Heart right ventricle (tissue), 16 donors: ENCODE measurements around the gene KRT32. TPM values are rescaled to one million over a fixed set of nuclear protein-coding genes. Genes with fewer than 3 reads are reported as not detected.

Source experiments
- ATAC-seq, 8 donors: fragments of 200-7000 bp; cut with Tn5 transposase; one replicate each; pipeline ENCODE4 v1.9.1; 2020; ENCODE audit warnings: mild to moderate bottlenecking in 8 of 8, moderate library complexity in 8 of 8, moderate number of reproducible peaks in 1 of 8
- DNase-seq, 2 donors: peaks; one replicate each; pipeline ENCODE4 v3.0.0-alpha.2; 2020
- H3K27ac ChIP-seq, 10 donors: fragments of 200-600 bp; sonication (generic) in 2 of 10; one replicate each; pipeline versions ENCODE4 v1.5.0 to v1.8.0; 2020 to 2022; ENCODE audit warnings: mild to moderate bottlenecking in 3 of 10
- H3K27me3 ChIP-seq, 7 donors: fragments of 200-600 bp; one replicate each; pipeline ENCODE4 v1.8.0; 2021 to 2022; ENCODE audit warnings: mild to moderate bottlenecking in 2 of 7
- H3K36me3 ChIP-seq, 9 donors: fragments of 200-600 bp; sonication (generic) in 1 of 9; one replicate each; pipeline versions ENCODE4 v1.5.0 to v1.8.0; 2020 to 2022; ENCODE audit warnings: mild to moderate bottlenecking in 2 of 9
- H3K4me1 ChIP-seq, 9 donors: fragments of 200-600 bp; sonication (generic) in 1 of 9; one replicate each; pipeline versions ENCODE4 v1.5.0 to v1.8.0; 2020 to 2022; ENCODE audit warnings: mild to moderate bottlenecking in 4 of 9
- H3K4me3 ChIP-seq, 10 donors: fragments of 200-600 bp; sonication (generic) in 2 of 10; one replicate each; pipeline versions ENCODE4 v1.5.0 to v1.8.0; 2020 to 2022; ENCODE audit warnings: mild to moderate bottlenecking in 7 of 10, moderate library complexity in 2 of 10
- H3K9me3 ChIP-seq, 11 donors: fragments of 200-600 bp in 10 of 11; sonication (generic) in 2 of 11; one replicate each; pipeline versions ENCODE4 v1.5.0 to v1.8.0; 2013 to 2022; ENCODE audit warnings: mild to moderate bottlenecking in 2 of 11, control low read depth in 1 of 11, moderate library complexity in 1 of 11
- CTCF ChIP-seq, 9 donors: fragments of 200-600 bp; sonication (generic) in 2 of 9; IDR thresholded peaks; one replicate each; pipeline versions ENCODE4 v1.5.0 to v1.8.0; 2021 to 2022; ENCODE audit warnings: antibody characterized with exemption in 9 of 9, mild to moderate bottlenecking in 5 of 9, moderate library complexity in 1 of 9
- WGBS, 2 donors: extraction: QIAGEN DNeasy Blood & Tissue Kit; methylation state at CpG; one replicate each; pipeline ENCODE4 v1.1.7; 2013; ENCODE audit warnings: inconsistent platforms in 1 of 2; 5-methylcytosine and 5-hydroxymethylcytosine counted together
- intact Hi-C, 10 donors: fragments of 100-400 bp; cut with DNase I; formaldehyde crosslinking; loops; one replicate each; pipeline versions ENCODE4 v1.11.1 to v1.14.2; 2022
- polyA plus RNA-seq, 2 donors: library from polyadenylated mRNA; stranded (reverse); fragments of 200-250 nt; gene quantifications; one replicate each; pipeline ENCODE4 v1.2.3, GENCODE V29; 2013
- total RNA-seq, 10 donors: library from RNA; stranded (reverse); fragmentation: NEBNext Ultra II Directional in 3 of 10; extraction: Animal tissue kit (Norgen Biotek cat#: 25700) in 3 of 10; gene quantifications; one replicate each; pipeline versions ENCODE4 v1.2.1 to v1.2.4, GENCODE V29; 2021 to 2023
- donor health status: Arrhythmogenic right ventricular cardiomyopathy.
- donor health status: ischemic (EF 13 %, LVEDD 7.1; RV severe dilation, severe dysfunction).
- donor health status: healthy with polysubstance abuse.
- donor health status: DM: no; HTN: yes; CAD: no.
- donor health status: DM: no; HTN: no; CAD: no.
- donor health status: ischemic (EF 25% LVEDD 6.9; RV normal size, moderate dysfunction).
- donor health status: ischemic (EF 25% LVEDD 5.7; RV mildly dilated, moderate dysfunction).
- donor health status: healthy.
- donor health status: DM: yes; HTN: yes; CAD: no.
- donor health status: Ischemic cardiomyopathy.
- donor health status: ischemic (EF 35%, LVEDD 5.7; RV mildly dilated, moderate dysfunction).
- donor health status: nonischemic (EF 11% LVEDD 7.7; RV severe dilation, severe dysfunction).
- donor health status: DM: yes; HTN: yes; CAD: no.
- donor health status: PGD.
- donor health status: ischemic (EF 29% LVEDD 5.4; RV normal size, mild dysfunction).
- donor health status: nonischemic (EF 23%, LVEDD 6.1; RV moderate dilation, normal function).

The KRT32 gene
- total and polyA plus RNA-seq, 12 donors: 0.14 to 0.22 (median 0.21) TPM; not detected in 9

- 62 to 67% methylated on average over 5 of the region's 5 CpGs for WGBS, 2 donors
These were observed 27.8 kb downstream of the KRT32 start for GRCh38 chr17:41439375-41439774.

GRCh38 chr17:41437769-41438168 is 29.4 kb downstream of the KRT32 start:
- Histone ChIP-seq H3K4me1 (peaks cover 0 to 16% (median 0%) of the 10 kb centered on the region in 9 donors), H3K27me3 (peaks cover 0 to 41% (median 21%) of the 10 kb centered on the region in 7 donors), H3K9me3 (no peaks in the 10 kb centered on the region), H3K4me3 (no peak overlapping the region), H3K36me3 (no peaks in the 10 kb centered on the region), H3K27ac (no peak overlapping the region)
- intact Hi-C loops: no loop called here
- 76 to 84% methylated on average over 9 of the region's 9 CpGs for WGBS, 2 donors
- no peak for TF ChIP-seq CTCF (IDR thresholded peaks at IDR 0.05)
- ATAC-seq: no peak
- DNase-seq: no peak

More at GRCh38 chr17:41439375-41439774, 27.8 kb downstream of the KRT32 start:
- H3K27me3 ChIP-seq: peaks cover 0 to 53% (median 24%) of the 10 kb centered on the region in 7 donors
- H3K27ac ChIP-seq: no peak overlapping the region
- peaks cover 0 to 2% (median 0%) of the 10 kb centered on the region in 11 donors for H3K9me3 ChIP-seq
- TF ChIP-seq CTCF (IDR thresholded peaks at IDR 0.05): no peak
- H3K4me3 ChIP-seq: no peak overlapping the region
- no peaks in the 10 kb centered on the region for H3K36me3 ChIP-seq
- peaks cover 0 to 8% (median 0%) of the 10 kb centered on the region in 9 donors for H3K4me1 ChIP-seq
- no peak for ATAC-seq
- intact Hi-C loops: no loop called here
- DNase-seq: no peak

GRCh38 chr17:41437254-41437653 is 29.9 kb downstream of the KRT32 start:
- DNase-seq (no peak), ATAC-seq (no peak)
- peaks cover 0 to 16% (median 0%) of the 10 kb centered on the region in 9 donors for H3K4me1 ChIP-seq
- H3K9me3 ChIP-seq: no peaks in the 10 kb centered on the region
- no peak for TF ChIP-seq CTCF (IDR thresholded peaks at IDR 0.05)
- no peaks in the 10 kb centered on the region for H3K36me3 ChIP-seq
- WGBS, 2 donors: 78 to 82% methylated on average over 7 of the region's 7 CpGs
- H3K27ac ChIP-seq: no peak overlapping the region
- intact Hi-C loops: no loop called here
- H3K4me3 ChIP-seq: no peak overlapping the region
- H3K27me3 ChIP-seq: peaks cover 0 to 37% (median 16%) of the 10 kb centered on the region in 7 donors

- no peak for DNase-seq
- no peaks in the 10 kb centered on the region for H3K9me3 ChIP-seq
- no peaks in the 10 kb centered on the region for H3K36me3 ChIP-seq
- intact Hi-C loops: no loop called here
- no peak for TF ChIP-seq CTCF (IDR thresholded peaks at IDR 0.05)
- peaks cover 0 to 15% (median 13%) of the 10 kb centered on the region in 7 donors for H3K27me3 ChIP-seq
- H3K4me1 ChIP-seq: peaks cover 0 to 16% (median 0%) of the 10 kb centered on the region in 9 donors
- WGBS, 2 donors: 31 to 39% methylated on average over 5 of the region's 5 CpGs
- H3K4me3 ChIP-seq: no peak overlapping the region
- peak in 3 of 8 donors; percentile 49 to 74 (median 69) for ATAC-seq
- H3K27ac ChIP-seq: no peak overlapping the region
These were observed 32.8 kb downstream of the KRT32 start for GRCh38 chr17:41434415-41434814.
